HEK293 (cell line): ENCODE results near the gene FAM89B.
A peak's percentile ranks its signal among the peaks of the same experiment; 100 is the strongest.

Source experiments
- CTCF ChIA-PET: fragments of 350-600 bp; formaldehyde crosslinking; extraction: SDS; loops from one replicate; lab custom pipeline; 2021; ENCODE audit warnings: antibody characterized with exemption; lab: Yijun Ruan, JAX
- POLR2A ChIA-PET: fragments of 300-600 bp; formaldehyde crosslinking; extraction: SDS; loops from one replicate; lab custom pipeline; 2020; ENCODE audit warnings: antibody characterized with exemption, inconsistent platforms; lab: Yijun Ruan, JAX
- H3K27ac ChIP-seq: fragments of 200-500 bp; sonication (Bioruptor generic); 2 replicates; pipeline ENCODE4 v1.5.1; 2014; ENCODE audit warnings: low read depth, low read length, control low read depth, inconsistent platforms; ENCODE audit errors: extremely low read depth
- H3K36me3 ChIP-seq, 2 experiments: fragments of 200-500 bp in 1 of 2; sonication (Bioruptor generic) in 1 of 2; 1 replicate in 1 of 2; 2 replicates in 1 of 2; pipeline ENCODE4 v1.5.1; 2014 to 2017; ENCODE audit warnings: inconsistent platforms in 2 of 2, low read length in 2 of 2; ENCODE audit not compliant: control insufficient read depth in 2 of 2, insufficient read depth in 1 of 2
- H3K4me1 ChIP-seq: fragments of 200-500 bp; sonication (Bioruptor generic); 2 replicates; pipeline ENCODE4 v1.5.1; 2014; ENCODE audit warnings: mild to moderate bottlenecking, low read length, inconsistent platforms; ENCODE audit not compliant: control insufficient read depth, insufficient read depth
- H3K4me3 ChIP-seq: 2 replicates; pipeline ENCODE4 v1.5.1; 2011; ENCODE audit warnings: low read depth, mild to moderate bottlenecking, control low read depth, low read length, moderate library complexity
- H3K9me3 ChIP-seq: fragments of 200-500 bp; sonication (Bioruptor generic); 2 replicates; pipeline ENCODE4 v1.5.1; 2014; ENCODE audit warnings: low read depth, low read length, inconsistent platforms; ENCODE audit not compliant: control insufficient read depth, insufficient read depth
- GLI2 ChIP-seq: fragments of 450-650 bp; formaldehyde crosslinking; IDR thresholded peaks from 2 replicates; pipeline ENCODE4; 2017; ENCODE audit warnings: missing biosample characterization, missing genetic modification characterization, low read depth, borderline replicate concordance
- HOXD13 ChIP-seq: sonication (generic); formaldehyde crosslinking; IDR thresholded peaks from 2 replicates; pipeline ENCODE4 v1.8.0; 2022; ENCODE audit warnings: missing genetic modification reagents, borderline replicate concordance
- KLF9 ChIP-seq: fragments of 450-650 bp; formaldehyde crosslinking; IDR thresholded peaks from 2 replicates; pipeline ENCODE4 v1.5.1; 2016; ENCODE audit warnings: missing biosample characterization, missing genetic modification characterization, low read depth
- PRDM10 ChIP-seq: fragments of 450-650 bp; formaldehyde crosslinking; IDR thresholded peaks from 2 replicates; pipeline ENCODE4 v1.5.1; 2016; ENCODE audit warnings: missing biosample characterization, missing genetic modification characterization
- SALL2 ChIP-seq: fragments of 450-650 bp; formaldehyde crosslinking; IDR thresholded peaks from 2 replicates; pipeline ENCODE4 v1.5.0; 2017; ENCODE audit warnings: missing biosample characterization, mild to moderate bottlenecking, missing genetic modification characterization, borderline replicate concordance
- TCF7L2 ChIP-seq: IDR thresholded peaks from 2 replicates; pipeline ENCODE4 v1.6.1; 2011; ENCODE audit warnings: low read depth, mild to moderate bottlenecking, inconsistent platforms, low read length, moderate library complexity, borderline replicate concordance
- WT1 ChIP-seq: fragments of 450-650 bp; formaldehyde crosslinking; IDR thresholded peaks from 2 replicates; pipeline ENCODE4 v1.5.1; 2016; ENCODE audit warnings: missing biosample characterization, missing genetic modification characterization
- ZBTB20 ChIP-seq: fragments of 450-650 bp; formaldehyde crosslinking; IDR thresholded peaks from 2 replicates; pipeline ENCODE4 v1.5.1; 2016; ENCODE audit warnings: missing biosample characterization, missing genetic modification characterization
- ZEB2 ChIP-seq: fragments of 450-650 bp; formaldehyde crosslinking; IDR thresholded peaks from 2 replicates; pipeline ENCODE4 v1.5.1; 2016; ENCODE audit warnings: missing biosample characterization, missing genetic modification characterization
- ZFHX2 ChIP-seq: fragments of 450-650 bp; formaldehyde crosslinking; conservative IDR thresholded peaks from 2 replicates; pipeline ENCODE4 v1.5.1; 2016; ENCODE audit warnings: missing biosample characterization, missing genetic modification characterization
- ZNF23 ChIP-seq: fragments of 450-650 bp; formaldehyde crosslinking; IDR thresholded peaks from 2 replicates; pipeline ENCODE4 v1.5.1; 2016; ENCODE audit warnings: missing biosample characterization, missing genetic modification characterization, borderline replicate concordance
- ZNF391 ChIP-seq: fragments of 450-650 bp; formaldehyde crosslinking; IDR thresholded peaks from 2 replicates; pipeline ENCODE4 v1.5.1; 2016; ENCODE audit warnings: low read depth, missing biosample characterization, missing genetic modification characterization, borderline replicate concordance
- ZNF404 ChIP-seq: fragments of 450-650 bp; formaldehyde crosslinking; IDR thresholded peaks from 2 replicates; pipeline ENCODE4 v1.5.1; 2017; ENCODE audit warnings: missing biosample characterization, missing genetic modification characterization
- ZNF488 ChIP-seq: fragments of 450-650 bp; formaldehyde crosslinking; IDR thresholded peaks from 2 replicates; pipeline ENCODE4 v1.5.1; 2016; ENCODE audit warnings: missing biosample characterization, missing genetic modification characterization
- ZNF548 ChIP-seq: fragments of 450-650 bp; formaldehyde crosslinking; IDR thresholded peaks from 2 replicates; pipeline ENCODE4 v1.5.1; 2016; ENCODE audit warnings: missing biosample characterization, missing genetic modification characterization
- ZNF549 ChIP-seq: fragments of 450-650 bp; IDR thresholded peaks from 2 replicates; pipeline ENCODE4 v1.5.1; 2018; ENCODE audit warnings: missing biosample characterization, missing genetic modification characterization, mild to moderate bottlenecking, inconsistent platforms, moderate library complexity
- ZNF654 ChIP-seq: fragments of 450-650 bp; formaldehyde crosslinking; IDR thresholded peaks from 2 replicates; pipeline ENCODE4 v1.5.1; 2016; ENCODE audit warnings: low read depth, missing biosample characterization, missing genetic modification characterization
- ZNF791 ChIP-seq: fragments of 450-650 bp; formaldehyde crosslinking; IDR thresholded peaks from 2 replicates; pipeline ENCODE4 v1.5.1; 2016; ENCODE audit warnings: missing biosample characterization, missing genetic modification characterization
- ZSCAN5A ChIP-seq: fragments of 450-650 bp; formaldehyde crosslinking; IDR thresholded peaks from 2 replicates; pipeline ENCODE4 v1.5.1; 2016; ENCODE audit warnings: missing biosample characterization, missing genetic modification characterization
- TF ChIP-seq, protein P1 (sequence below): fragments of 450-650 bp; formaldehyde crosslinking; conservative IDR thresholded peaks from 2 replicates; pipeline ENCODE4 v1.5.1; 2016; ENCODE audit warnings: low read depth, missing biosample characterization, missing genetic modification characterization
- TF ChIP-seq, protein P2 (sequence below): fragments of 450-650 bp; formaldehyde crosslinking; IDR thresholded peaks from 2 replicates; pipeline ENCODE4 v1.5.0; 2017; ENCODE audit warnings: missing biosample characterization, missing genetic modification characterization, borderline replicate concordance
- TF ChIP-seq, protein P3 (sequence below): fragments of 450-650 bp; formaldehyde crosslinking; optimal IDR thresholded peaks from 2 replicates; pipeline ENCODE3; 2016; ENCODE audit warnings: missing biosample characterization, mild to moderate bottlenecking, missing genetic modification characterization

The FAM89B gene

DNA sequence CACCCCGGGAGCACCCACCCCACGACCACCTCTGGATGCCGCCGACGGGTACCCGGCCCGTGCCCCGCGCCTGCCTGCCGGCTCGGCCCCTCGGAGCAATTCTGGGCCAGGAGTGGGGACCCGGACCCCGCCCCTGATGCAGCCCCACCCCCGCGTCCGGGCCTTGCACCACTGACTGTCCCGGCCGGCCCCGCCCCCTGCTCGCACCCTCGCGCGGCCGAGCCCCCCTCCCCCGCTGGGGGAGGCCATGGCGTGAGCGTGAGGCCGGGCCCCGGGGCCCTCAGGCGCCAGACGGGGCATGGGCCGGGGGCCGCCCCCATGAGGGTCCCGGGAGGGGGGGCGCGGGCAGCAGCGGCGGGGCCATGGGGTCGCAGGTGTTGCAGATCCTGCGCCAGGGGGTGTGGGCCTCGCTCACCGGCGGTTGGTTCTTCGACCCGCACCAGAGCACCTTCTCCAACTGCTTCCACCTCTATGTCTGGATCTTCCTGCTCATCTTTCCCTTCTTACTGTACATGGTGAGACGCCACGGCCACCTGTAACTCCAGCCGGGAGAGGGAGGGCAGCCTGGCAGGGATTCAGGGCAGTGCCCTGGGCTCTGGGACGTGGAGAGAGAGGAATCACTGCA, 43.7 kb downstream of the FAM89B start:
- POLR2A ChIA-PET: interaction anchor here (0.7 to 2.5 kb wide), 22 partner anchors 8 to 274 kb away, joined by 3 to 20 read pairs (median 8); partner anchors contain the start of genes CCDC85B, CFL1, EHBP1L1 and FAM89B
- CTCF ChIA-PET: interaction anchor here (1.0 to 1.3 kb wide), 3 partner anchors 64 to 244 kb away, joined by 3 to 4 read pairs (median 4); partner anchors contain the start of gene MUS81
- peak overlapping the region; percentile 91 for H3K4me3 ChIP-seq
- H3K27ac ChIP-seq: peak overlapping the region; percentile 79
- H3K4me1 ChIP-seq: no peaks in the 10 kb centered on the region
- peaks cover 0 to 61% of the 10 kb centered on the region in 2 experiments; a peak in 1 of 3 replicates for H3K36me3 ChIP-seq
- H3K9me3 ChIP-seq: no peaks in the 10 kb centered on the region
- TF ChIP-seq TCF7L2 (no peak), PRDM10 (tag by site-specific recombination) (no peak), ZSCAN5A (tag by site-specific recombination) (no peak), SALL2 (tag by site-specific recombination) (no peak), ZNF549 (tag by site-specific recombination) (no peak), ZNF791 (tag by site-specific recombination) (no peak), ZEB2 (tag by site-specific recombination) (no peak), ZNF23 (tag by site-specific recombination) (no peak), ZFHX2 (tag by site-specific recombination) (no peak), ZNF548 (tag by site-specific recombination) (no peak), ZNF654 (tag by site-specific recombination) (no peak), WT1 (no peak), GLI2 (tag by site-specific recombination) (no peak), ZBTB20 (tag by site-specific recombination) (peak; percentile 93), ZNF488 (no peak), ZNF391 (tag by site-specific recombination) (no peak), ZNF404 (tag by site-specific recombination) (no peak), HOXD13 (CRISPR knock-in tag) (no peak), KLF9 (peak; percentile 11; the same call in 1 of the 2 replicates)
- TF ChIP-seq, protein P1, sequence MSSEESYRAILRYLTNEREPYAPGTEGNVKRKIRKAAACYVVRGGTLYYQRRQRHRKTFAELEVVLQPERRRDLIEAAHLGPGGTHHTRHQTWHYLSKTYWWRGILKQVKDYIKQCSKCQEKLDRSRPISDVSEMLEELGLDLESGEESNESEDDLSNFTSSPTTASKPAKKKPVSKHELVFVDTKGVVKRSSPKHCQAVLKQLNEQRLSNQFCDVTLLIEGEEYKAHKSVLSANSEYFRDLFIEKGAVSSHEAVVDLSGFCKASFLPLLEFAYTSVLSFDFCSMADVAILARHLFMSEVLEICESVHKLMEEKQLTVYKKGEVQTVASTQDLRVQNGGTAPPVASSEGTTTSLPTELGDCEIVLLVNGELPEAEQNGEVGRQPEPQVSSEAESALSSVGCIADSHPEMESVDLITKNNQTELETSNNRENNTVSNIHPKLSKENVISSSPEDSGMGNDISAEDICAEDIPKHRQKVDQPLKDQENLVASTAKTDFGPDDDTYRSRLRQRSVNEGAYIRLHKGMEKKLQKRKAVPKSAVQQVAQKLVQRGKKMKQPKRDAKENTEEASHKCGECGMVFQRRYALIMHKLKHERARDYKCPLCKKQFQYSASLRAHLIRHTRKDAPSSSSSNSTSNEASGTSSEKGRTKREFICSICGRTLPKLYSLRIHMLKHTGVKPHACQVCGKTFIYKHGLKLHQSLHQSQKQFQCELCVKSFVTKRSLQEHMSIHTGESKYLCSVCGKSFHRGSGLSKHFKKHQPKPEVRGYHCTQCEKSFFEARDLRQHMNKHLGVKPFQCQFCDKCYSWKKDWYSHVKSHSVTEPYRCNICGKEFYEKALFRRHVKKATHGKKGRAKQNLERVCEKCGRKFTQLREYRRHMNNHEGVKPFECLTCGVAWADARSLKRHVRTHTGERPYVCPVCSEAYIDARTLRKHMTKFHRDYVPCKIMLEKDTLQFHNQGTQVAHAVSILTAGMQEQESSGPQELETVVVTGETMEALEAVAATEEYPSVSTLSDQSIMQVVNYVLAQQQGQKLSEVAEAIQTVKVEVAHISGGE: peak; percentile 47
- TF ChIP-seq, protein P2, sequence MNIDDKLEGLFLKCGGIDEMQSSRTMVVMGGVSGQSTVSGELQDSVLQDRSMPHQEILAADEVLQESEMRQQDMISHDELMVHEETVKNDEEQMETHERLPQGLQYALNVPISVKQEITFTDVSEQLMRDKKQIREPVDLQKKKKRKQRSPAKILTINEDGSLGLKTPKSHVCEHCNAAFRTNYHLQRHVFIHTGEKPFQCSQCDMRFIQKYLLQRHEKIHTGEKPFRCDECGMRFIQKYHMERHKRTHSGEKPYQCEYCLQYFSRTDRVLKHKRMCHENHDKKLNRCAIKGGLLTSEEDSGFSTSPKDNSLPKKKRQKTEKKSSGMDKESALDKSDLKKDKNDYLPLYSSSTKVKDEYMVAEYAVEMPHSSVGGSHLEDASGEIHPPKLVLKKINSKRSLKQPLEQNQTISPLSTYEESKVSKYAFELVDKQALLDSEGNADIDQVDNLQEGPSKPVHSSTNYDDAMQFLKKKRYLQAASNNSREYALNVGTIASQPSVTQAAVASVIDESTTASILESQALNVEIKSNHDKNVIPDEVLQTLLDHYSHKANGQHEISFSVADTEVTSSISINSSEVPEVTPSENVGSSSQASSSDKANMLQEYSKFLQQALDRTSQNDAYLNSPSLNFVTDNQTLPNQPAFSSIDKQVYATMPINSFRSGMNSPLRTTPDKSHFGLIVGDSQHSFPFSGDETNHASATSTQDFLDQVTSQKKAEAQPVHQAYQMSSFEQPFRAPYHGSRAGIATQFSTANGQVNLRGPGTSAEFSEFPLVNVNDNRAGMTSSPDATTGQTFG: no peak
- TF ChIP-seq, protein P3, sequence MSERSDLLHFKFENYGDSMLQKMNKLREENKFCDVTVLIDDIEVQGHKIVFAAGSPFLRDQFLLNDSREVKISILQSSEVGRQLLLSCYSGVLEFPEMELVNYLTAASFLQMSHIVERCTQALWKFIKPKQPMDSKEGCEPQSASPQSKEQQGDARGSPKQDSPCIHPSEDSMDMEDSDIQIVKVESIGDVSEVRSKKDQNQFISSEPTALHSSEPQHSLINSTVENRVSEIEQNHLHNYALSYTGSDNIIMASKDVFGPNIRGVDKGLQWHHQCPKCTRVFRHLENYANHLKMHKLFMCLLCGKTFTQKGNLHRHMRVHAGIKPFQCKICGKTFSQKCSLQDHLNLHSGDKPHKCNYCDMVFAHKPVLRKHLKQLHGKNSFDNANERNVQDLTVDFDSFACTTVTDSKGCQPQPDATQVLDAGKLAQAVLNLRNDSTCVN: peak; percentile 11
